Activated T-cell treated with anti-CD3 and anti-CD28 coated beads, Interleukin-2, amount 50 U/mL, for 4 hours (primary cell): Measurements from ENCODE around the gene GIMAP8. TPM values are rescaled to one million over a fixed set of nuclear protein-coding genes. Genes with fewer than 3 reads are reported as not detected.

Source experiments
- ATAC-seq, 2 donors: fragments of 200-7000 bp; cut with Tn5 transposase; one replicate each; pipeline ENCODE4 v1.10.0; 2021
- DNase-seq: peaks from one replicate; pipeline ENCODE4 v3.0.0-alpha.2; 2020
- H3K27me3 Mint-ChIP-seq: one replicate; pipeline ENCODE4 v1.8.0; 2021; ENCODE audit warnings: low read depth, mixed read lengths
- H3K36me3 Mint-ChIP-seq: one replicate; pipeline ENCODE4 v1.8.0; 2022; ENCODE audit warnings: mixed read lengths; ENCODE audit not compliant: insufficient read depth
- H3K4me1 Mint-ChIP-seq: one replicate; pipeline ENCODE4 v1.8.0; 2021; ENCODE audit warnings: low read depth, mixed read lengths
- H3K4me3 Mint-ChIP-seq: one replicate; pipeline ENCODE4 v1.8.0; 2021; ENCODE audit warnings: mild to moderate bottlenecking, moderate library complexity, mixed read lengths
- H3K9me3 Mint-ChIP-seq: one replicate; pipeline ENCODE4 v1.8.0; 2021; ENCODE audit warnings: mixed read lengths
- total RNA-seq, 3 donors: library from RNA; stranded (reverse); gene quantifications; one replicate each; pipeline ENCODE4 v1.2.1, GENCODE V29; 2021

The GIMAP8 gene
- total RNA-seq, 3 donors from 2014 or later = 3.5 to 4.0 (median 3.6) TPM

DNA sequence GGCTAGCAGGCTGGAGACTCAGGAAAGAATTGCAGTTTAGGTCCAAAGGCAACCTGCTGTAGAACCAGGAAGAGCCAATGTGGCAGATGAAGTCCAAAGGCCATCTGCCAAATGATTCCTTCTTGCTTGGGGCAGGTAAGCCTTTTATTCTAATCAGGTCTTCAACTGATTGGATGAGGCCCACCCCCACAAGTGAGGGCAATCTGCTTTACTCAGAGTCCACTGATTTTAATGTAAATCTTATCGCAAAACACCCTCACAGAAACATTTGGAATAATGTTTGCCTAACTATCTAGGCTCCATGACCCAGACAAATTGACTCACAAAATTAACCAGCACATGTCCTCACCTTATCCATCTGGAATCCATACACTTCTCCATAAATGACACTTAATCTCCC, 7.8 kb downstream of the GIMAP8 start:
- H3K4me3 Mint-ChIP-seq = no peak overlapping the region
- peaks cover 46% of the 10 kb centered on the region for H3K9me3 Mint-ChIP-seq

DNA sequence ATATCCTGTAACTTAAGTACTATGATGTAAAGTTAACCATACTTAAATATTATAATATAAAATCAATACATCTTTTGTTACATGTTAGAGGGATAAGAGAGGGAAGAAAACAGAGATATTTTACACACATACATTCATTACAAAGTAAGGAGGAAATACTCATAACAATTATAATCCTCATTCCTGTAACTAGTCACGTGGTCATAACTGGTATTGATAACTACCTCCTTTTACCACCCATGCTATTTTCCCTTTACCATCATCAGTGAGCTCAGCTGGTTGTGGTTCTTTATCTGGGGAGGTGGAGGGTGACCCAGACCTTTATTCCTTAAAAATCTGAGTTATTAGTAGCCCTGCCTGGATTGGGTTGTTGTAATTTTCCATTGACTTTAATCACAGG, 8.3 kb downstream of the GIMAP8 start:
- Mint-ChIP-seq H3K4me1 (peaks cover 59% of the 10 kb centered on the region), H3K9me3 (peaks cover 51% of the 10 kb centered on the region), H3K27me3 (no peaks in the 10 kb centered on the region), H3K36me3 (peaks cover 66% of the 10 kb centered on the region), H3K4me3 (no peak overlapping the region)
- ATAC-seq = no peak
- no peak for DNase-seq

More for the DNA sequence above, 7.8 kb downstream of the GIMAP8 start:
- Mint-ChIP-seq H3K27me3 (no peaks in the 10 kb centered on the region), H3K36me3 (peaks cover 60% of the 10 kb centered on the region), H3K4me1 (peaks cover 59% of the 10 kb centered on the region)
- DNase-seq = no peak
- no peak for ATAC-seq

DNA sequence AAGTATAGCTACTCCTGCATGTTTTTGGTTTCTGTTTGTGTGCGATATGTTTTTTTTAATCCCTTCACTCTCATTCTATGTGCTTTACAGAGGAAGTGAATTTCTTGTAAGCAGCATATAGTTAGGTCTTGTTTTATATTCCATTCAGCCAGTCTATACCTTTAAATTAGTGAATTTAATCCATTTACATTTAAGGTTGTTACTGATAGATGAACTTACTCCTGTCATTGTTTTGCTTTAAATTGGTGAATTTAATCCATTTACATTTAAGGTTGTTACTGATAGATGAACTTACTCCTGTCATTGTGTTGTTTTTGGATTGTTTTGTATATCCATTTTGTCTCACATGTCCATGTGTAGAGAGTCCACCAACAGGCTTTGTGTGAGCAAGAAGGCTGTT, 11.1 kb downstream of the GIMAP8 start:
- Mint-ChIP-seq H3K36me3 (peaks cover 55% of the 10 kb centered on the region), H3K4me1 (peaks cover 63% of the 10 kb centered on the region), H3K27me3 (no peaks in the 10 kb centered on the region), H3K9me3 (peaks cover 44% of the 10 kb centered on the region), H3K4me3 (no peak overlapping the region)
- DNase-seq = no peak
- ATAC-seq = no peak

DNA sequence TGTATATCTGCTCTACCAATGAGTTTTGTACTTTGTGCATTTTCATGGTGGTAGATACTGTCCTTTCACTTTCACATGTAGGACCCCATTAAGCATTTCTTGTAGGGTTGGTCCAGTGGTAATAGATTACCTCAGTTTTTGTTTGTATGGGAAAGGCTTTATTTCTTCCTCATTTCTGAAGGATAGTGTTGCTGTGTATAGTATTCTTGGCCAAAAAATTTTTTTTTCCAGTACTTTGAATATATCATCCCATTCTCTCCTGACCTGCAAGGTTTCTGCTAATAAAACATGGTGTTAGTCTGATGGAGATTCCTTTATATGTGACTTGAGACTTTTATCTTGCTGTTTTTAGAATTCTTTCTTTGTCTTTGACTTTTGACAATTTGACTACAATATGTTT, 12.0 kb downstream of the GIMAP8 start:
- DNase-seq (no peak), ATAC-seq (no peak)
- H3K9me3 Mint-ChIP-seq = peaks cover 43% of the 10 kb centered on the region
- H3K36me3 Mint-ChIP-seq = peaks cover 61% of the 10 kb centered on the region
- no peak overlapping the region for H3K4me3 Mint-ChIP-seq
- H3K27me3 Mint-ChIP-seq = no peaks in the 10 kb centered on the region
- peaks cover 66% of the 10 kb centered on the region for H3K4me1 Mint-ChIP-seq

DNA sequence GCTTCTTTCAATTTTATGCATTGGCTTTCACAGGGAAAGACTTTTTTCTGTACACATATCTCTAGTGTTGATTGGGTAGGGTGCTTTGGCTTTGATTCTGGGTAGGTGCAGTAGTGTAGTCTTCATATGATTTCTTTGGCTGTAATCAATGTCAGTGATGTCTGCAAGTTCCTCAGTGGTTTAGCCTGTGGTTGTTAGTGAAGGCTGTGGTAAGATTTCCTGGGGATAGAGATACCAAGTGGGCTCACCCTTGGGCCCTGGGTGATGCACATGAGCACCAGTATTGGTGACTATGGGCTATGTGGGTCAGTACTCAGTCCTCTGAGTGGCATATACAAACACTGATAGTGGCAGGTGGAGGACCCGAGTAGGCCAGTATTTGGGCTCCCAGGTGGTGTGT, 13.0 kb downstream of the GIMAP8 start:
- Mint-ChIP-seq H3K9me3 (peaks cover 39% of the 10 kb centered on the region), H3K4me1 (peaks cover 68% of the 10 kb centered on the region), H3K27me3 (no peaks in the 10 kb centered on the region), H3K4me3 (no peak overlapping the region), H3K36me3 (peaks cover 65% of the 10 kb centered on the region)
- DNase-seq (no peak), ATAC-seq (no peak)

DNA sequence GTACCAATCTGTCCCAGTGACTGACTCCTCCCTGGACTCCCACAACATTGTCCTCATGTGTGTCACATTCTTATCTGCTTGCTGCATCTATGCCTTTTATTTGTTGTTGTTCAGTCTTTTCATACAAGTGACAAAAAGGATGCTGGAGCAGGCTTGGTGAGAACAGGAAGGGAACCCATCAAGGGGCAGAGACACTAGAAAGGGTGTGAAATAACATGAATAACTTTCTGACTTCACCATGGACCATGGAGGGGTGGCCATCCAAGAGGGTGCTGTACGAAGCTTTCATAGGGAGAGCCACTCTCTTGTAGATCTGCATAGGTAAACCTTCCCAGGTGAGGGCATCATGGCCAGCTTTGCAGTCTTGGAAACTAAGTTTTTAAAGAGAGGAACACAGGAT, 14.5 kb downstream of the GIMAP8 start:
- H3K4me1 Mint-ChIP-seq = peaks cover 82% of the 10 kb centered on the region
- no peak overlapping the region for H3K4me3 Mint-ChIP-seq
- peaks cover 39% of the 10 kb centered on the region for H3K9me3 Mint-ChIP-seq
- ATAC-seq = no peak
- DNase-seq = no peak
- no peaks in the 10 kb centered on the region for H3K27me3 Mint-ChIP-seq
- peaks cover 69% of the 10 kb centered on the region for H3K36me3 Mint-ChIP-seq

- Mint-ChIP-seq H3K36me3 (peaks cover 65% of the 10 kb centered on the region), H3K27me3 (no peaks in the 10 kb centered on the region), H3K4me3 (no peak overlapping the region), H3K4me1 (peaks cover 84% of the 10 kb centered on the region), H3K9me3 (peaks cover 36% of the 10 kb centered on the region)
- ATAC-seq = no peak
- no peak for DNase-seq
Observed at GRCh38 chr7:150465414-150465813, 15.0 kb downstream of the GIMAP8 start.

- Mint-ChIP-seq H3K36me3 (peaks cover 60% of the 10 kb centered on the region), H3K27me3 (no peaks in the 10 kb centered on the region), H3K4me1 (peaks cover 84% of the 10 kb centered on the region), H3K9me3 (peaks cover 25% of the 10 kb centered on the region), H3K4me3 (no peak overlapping the region)
- ATAC-seq = no peak
- no peak for DNase-seq
Observed at GRCh38 chr7:150466477-150466876, 16.0 kb downstream of the GIMAP8 start.

- Mint-ChIP-seq H3K4me3 (peak overlapping the region; percentile 25), H3K36me3 (peaks cover 52% of the 10 kb centered on the region), H3K27me3 (no peaks in the 10 kb centered on the region), H3K4me1 (peaks cover 85% of the 10 kb centered on the region), H3K9me3 (peaks cover 8% of the 10 kb centered on the region)
- DNase-seq = no peak
- peak; percentile 86 to 88 for ATAC-seq
Observed at GRCh38 chr7:150468241-150468640, 17.8 kb downstream of the GIMAP8 start.

DNA sequence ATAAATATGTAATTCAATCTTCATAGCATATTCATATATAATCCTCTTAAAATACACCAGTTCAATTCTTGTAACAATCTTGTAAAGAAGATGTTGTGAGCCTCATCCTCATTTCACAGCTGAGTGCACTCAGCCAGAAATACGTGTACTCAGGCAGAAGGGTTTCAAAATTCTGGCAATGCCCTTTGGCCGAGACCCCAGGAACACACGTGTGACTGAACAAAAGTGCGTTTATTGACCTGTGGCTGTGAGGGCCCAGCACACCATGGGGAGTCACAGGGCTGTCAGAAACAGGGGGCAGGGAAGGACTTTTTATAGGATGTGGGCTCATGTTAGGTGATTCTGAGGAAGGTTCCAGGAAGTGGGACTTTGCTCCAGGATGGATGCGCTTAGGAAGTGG, 21.5 kb downstream of the GIMAP8 start:
- peaks cover 62% of the 10 kb centered on the region for H3K36me3 Mint-ChIP-seq
- DNase-seq = no peak
- H3K4me3 Mint-ChIP-seq = no peak overlapping the region
- no peaks in the 10 kb centered on the region for H3K27me3 Mint-ChIP-seq
- H3K4me1 Mint-ChIP-seq = peaks cover 77% of the 10 kb centered on the region
- ATAC-seq = no peak
- peaks cover 5% of the 10 kb centered on the region for H3K9me3 Mint-ChIP-seq

DNA sequence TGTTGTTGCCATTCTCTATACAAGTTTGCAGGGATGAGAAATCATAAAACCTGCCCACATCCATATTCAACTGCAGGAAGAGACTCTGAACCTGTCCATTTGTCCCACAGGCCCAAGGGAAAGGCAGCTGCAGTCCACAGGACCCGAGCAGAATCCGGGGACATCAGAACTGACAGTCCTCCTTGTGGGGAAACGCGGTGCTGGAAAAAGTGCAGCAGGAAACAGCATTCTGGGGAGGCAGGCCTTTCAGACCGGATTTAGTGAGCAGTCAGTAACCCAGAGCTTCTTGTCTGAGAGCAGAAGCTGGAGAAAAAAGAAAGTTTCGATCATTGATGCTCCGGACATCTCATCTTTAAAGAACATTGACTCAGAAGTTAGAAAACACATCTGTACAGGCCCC, 23.5 kb downstream of the GIMAP8 start:
- no peak for DNase-seq
- no peak for ATAC-seq
- no peaks in the 10 kb centered on the region for H3K27me3 Mint-ChIP-seq
- no peak overlapping the region for H3K4me3 Mint-ChIP-seq
- peaks cover 5% of the 10 kb centered on the region for H3K9me3 Mint-ChIP-seq
- peaks cover 57% of the 10 kb centered on the region for H3K36me3 Mint-ChIP-seq
- peaks cover 79% of the 10 kb centered on the region for H3K4me1 Mint-ChIP-seq

DNA sequence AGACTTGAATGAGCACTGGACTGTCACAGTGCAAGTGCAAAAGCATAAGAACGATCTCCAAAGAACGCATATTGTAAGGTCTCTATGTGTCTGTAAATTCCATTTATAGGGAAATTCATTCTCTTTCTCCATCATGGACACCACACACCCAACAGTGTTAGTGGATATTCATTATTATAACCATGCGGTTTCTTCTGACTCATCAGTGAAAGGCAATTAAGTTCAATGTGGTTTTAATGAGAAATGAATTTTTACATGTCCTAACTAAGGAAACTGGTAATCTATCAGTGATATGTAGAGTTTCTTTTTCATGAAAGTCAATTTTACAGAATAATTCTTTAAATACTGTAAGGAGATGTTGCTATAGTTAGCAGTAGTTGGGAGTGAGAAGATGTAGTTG, 25.9 kb downstream of the GIMAP8 start:
- Mint-ChIP-seq H3K27me3 (no peaks in the 10 kb centered on the region), H3K4me3 (peak overlapping the region; percentile 41), H3K36me3 (peaks cover 47% of the 10 kb centered on the region), H3K4me1 (peaks cover 83% of the 10 kb centered on the region), H3K9me3 (peaks cover 5% of the 10 kb centered on the region)
- peak in 1 of 2 donors; percentile 33 for ATAC-seq
- no peak for DNase-seq

DNA sequence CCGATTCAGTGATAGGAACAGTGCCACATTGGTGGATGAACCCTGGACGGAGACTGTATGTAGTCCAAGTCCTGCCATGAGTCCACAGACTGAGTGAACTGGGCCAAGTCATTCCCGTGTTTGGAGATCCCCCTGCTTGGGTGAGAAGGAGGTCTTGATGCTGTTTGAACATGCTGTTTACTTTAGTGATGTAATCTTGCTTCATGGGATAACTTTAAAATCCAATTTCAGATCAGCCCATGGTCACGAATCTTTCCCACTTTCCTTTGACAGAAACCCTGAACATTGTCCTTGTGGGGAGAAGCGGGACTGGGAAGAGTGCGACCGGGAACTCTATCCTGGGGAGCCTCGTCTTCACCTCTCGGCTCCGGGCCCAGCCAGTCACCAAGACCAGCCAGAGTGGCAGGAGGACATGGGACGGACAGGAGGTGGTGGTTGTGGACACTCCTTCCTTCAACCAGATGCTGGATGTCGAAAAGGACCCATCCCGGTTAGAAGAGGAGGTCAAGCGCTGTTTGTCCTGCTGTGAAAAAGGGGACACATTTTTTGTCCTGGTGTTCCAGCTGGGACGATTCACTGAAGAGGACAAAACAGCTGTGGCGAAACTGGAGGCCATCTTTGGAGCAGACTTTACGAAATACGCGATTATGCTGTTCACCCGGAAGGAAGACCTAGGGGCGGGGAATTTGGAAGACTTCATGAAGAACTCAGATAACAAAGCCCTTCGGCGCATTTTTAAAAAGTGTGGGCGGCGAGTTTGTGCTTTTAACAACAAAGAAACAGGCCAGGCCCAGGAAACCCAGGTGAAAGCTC, 26.6 kb downstream of the GIMAP8 start:
- no peak for ATAC-seq
- peak; percentile 43 for DNase-seq
- H3K4me1 Mint-ChIP-seq = peaks cover 86% of the 10 kb centered on the region
- H3K27me3 Mint-ChIP-seq = no peaks in the 10 kb centered on the region
- peaks cover 5% of the 10 kb centered on the region for H3K9me3 Mint-ChIP-seq
- no peak overlapping the region for H3K4me3 Mint-ChIP-seq
- peaks cover 46% of the 10 kb centered on the region for H3K36me3 Mint-ChIP-seq

DNA sequence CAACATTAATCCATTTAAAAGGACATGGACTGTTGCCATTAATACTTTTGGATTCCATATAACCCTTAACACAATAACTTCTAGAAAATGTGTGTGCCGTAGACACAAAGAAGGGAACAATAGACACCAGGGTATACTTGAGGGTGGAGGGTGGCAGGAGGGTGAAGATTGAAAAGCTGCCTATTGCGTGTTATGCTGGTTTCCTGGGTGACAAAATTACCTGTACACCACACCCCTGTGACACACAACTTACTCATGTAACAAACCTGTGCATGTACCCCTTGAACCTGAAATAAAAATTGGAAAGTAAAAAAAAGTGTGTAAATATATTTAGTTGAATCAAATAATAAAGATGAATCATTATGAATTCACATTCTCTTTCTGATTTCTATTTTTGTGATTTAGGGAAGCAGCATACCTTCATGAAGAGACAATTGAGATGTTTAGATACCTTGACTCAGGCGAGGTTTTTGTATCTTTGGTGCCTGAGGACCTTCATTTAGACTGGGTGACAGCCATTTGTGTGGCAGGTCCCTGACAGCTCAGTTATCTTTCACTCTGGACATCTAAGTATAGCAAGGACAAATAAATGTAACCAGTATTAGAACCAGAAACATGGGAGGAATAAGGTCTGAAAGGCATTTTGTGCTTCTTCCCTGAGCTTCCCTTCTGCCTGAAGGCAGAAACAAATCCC, 28.7 kb downstream of the GIMAP8 start:
- H3K9me3 Mint-ChIP-seq = peaks cover 5% of the 10 kb centered on the region
- ATAC-seq (peak; percentile 50 to 67), DNase-seq (no peak)
- peaks cover 92% of the 10 kb centered on the region for H3K4me1 Mint-ChIP-seq
- H3K27me3 Mint-ChIP-seq = no peaks in the 10 kb centered on the region
- peak overlapping the region; percentile 48 for H3K4me3 Mint-ChIP-seq
- H3K36me3 Mint-ChIP-seq = peaks cover 35% of the 10 kb centered on the region
